IPS-11a (cell line): ENCODE data around the gene EGF.
"Not testable (repeated sequence)": the region's sequence is repeated elsewhere in the genome, so short reads cannot be mapped to it uniquely, and the experiment has no call there.

Experiments used
- H3K4me3 ChIP-seq: one replicate; pipeline ENCODE4 v1.5.1; 2013; ENCODE audit warnings: low read depth, low read length, control low read depth

Gene EGF

DNA sequence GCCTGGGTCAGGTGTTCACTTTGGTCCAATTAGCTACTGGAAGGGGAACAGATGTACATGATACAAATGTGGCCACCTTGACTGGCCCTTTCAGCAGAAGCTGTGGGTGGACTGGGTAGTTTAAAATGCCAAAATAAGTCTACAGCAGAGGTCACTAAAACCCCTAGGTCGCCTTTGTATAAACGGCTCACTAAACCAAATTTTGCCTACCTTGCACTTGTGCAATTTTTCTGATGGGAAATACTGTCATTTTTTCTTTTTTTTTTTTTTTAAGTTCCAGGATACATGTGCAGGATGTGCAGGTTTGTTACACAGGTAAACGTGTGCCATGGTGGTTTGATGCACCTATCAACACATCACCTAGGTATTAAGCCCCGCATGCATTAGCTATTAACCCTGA, 109.8 kb downstream of the EGF start:
- H3K4me3 ChIP-seq, result no peak overlapping the region

DNA sequence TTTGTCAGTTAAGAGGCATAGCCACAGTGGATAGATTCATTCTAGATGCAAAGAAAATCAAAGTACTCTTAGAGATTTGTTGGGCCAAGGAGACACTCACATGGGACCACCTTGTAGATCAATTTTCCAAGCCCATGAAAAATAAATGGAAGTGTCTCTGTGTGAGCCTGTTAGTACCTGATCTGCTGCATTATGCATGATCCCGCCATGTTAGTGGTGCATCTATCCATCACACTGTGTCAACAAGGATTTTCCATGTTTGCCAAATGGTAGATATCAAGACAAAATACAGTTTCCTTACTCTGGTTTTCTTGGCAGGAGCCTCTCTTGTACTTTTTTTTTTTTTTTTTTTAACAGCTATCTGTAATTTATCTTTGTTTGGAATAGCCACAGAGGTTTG, 112.4 kb downstream of the EGF start:
- H3K4me3 ChIP-seq, result no peak overlapping the region

DNA sequence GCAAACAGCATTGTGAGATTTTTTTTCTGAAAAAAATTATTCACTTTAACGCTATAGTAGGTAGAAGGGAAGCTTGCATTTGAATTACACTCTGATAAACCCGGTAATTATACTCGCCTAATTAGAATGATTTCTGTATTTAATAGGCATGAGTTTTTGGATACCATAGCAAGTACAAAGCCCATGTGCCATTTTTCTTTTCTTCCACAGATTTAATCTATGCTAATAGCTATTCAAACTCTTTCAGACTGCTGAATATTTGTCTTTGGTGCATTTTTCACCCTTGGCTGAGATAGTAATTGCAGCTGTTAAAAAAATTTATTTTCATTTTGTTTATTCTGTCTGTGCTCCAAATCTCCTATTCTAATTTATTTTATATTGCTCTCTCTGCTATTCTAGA, 113.0 kb downstream of the EGF start:
- H3K4me3 ChIP-seq, result no peak overlapping the region

DNA sequence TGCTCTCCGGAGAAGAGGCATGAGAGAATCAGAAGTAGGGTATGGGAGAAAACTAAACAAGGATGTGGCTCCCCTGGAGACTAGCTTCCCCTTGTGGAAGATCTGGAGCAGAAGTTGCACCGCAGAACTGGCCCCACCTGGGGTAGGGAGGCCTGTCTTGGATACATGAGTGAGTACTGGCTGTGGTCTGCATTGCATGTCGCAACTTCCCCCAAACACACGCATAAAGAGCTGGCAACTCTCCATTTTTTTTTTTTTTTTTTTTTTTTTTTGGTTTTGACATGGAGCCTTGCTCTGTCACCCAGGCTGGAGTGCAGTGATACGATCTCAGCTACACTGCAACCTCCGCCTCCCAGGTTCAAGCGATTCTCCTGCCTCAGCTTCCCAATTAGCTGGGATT, 119.9 kb downstream of the EGF start:
- no peak overlapping the region for H3K4me3 ChIP-seq

DNA sequence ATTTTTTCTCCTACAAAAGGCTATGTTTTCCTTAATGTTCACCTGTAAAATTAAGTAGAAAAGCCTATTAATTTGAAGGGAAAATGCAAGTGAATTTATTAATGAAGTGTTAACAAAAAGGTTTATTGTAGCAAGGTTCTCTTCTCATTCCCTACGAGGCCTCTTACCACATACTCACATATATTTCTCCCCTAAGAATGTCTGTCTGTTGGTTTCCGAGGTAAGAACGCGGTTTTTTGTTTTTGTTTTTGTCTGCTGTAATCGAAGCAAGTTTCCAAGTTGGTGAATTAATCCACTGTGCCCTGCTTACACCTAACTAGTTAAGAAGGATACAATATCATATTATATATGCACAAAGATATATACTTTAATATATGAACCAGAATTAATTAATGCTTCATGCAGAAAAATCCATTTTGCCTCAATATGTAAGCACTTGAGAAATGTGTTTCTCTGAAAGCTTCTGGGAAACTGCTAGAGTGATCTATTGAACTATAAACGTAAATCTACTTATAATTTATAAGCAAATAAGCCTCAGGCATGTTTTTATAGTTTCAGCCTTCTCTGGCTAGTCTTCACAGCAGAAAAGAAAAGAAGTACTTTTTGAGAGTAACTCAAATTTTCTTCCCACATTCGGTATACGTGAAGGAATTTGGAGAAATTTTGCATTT, 120.8 kb downstream of the EGF start:
- H3K4me3 ChIP-seq, result no peak overlapping the region

DNA sequence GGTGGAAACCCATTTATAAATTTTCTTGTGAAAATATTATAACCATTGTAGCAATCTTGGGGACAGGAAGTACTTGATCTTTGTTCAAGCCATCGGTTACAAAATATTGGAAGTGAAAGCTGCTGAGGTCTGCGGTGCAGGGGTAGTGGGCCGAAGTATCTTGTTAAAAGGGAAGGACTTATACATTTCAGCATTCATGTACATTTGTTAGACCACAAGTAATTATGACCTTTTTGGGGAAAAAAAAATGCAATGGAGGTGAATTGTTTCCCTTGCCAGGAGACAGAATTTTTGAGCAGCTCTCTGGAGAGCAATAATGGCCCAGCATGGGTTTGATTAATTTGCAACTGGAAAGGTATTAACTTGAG, 121.3 kb downstream of the EGF start:
- no peak overlapping the region for H3K4me3 ChIP-seq

DNA sequence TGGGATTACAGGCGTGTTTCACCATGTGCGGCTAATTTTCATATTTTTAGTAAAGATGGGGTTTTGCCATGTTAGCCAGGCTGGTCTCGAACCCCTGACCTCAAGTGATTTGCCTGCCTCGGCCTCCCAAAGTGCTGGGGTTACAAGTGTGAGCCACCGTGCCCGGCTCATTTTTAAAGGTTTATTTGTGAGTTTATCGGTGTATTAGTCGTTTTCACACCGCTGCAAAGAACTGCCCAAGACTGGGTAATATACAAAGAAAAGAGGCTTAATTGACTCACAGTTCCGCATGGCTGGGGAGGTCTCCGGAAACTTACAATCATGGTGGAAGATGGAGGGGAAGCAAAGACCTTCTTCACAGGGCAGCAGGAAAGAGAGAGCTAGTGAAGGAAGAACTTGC, 126.5 kb downstream of the EGF start:
- H3K4me3 ChIP-seq, result not testable (repeated sequence)

DNA sequence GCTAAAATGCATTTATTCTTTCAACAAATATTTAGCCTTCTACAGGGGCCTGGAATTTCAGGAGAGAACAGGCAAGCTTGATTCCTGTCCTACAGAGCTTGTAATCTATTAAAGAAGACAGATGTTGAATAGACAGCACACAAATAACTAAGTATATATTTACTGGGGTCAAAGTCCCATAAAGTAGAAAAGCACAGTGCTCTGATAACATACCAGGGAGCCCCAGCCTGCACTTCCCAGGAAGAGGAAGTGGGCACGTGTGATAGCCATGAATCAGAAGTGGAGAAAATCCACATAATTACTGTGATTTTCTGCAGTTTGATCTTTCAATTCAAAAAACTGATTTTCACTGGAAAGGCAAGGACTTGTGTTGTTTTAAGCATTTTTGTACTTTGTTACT, 129.1 kb downstream of the EGF start:
- no peak overlapping the region for H3K4me3 ChIP-seq

DNA sequence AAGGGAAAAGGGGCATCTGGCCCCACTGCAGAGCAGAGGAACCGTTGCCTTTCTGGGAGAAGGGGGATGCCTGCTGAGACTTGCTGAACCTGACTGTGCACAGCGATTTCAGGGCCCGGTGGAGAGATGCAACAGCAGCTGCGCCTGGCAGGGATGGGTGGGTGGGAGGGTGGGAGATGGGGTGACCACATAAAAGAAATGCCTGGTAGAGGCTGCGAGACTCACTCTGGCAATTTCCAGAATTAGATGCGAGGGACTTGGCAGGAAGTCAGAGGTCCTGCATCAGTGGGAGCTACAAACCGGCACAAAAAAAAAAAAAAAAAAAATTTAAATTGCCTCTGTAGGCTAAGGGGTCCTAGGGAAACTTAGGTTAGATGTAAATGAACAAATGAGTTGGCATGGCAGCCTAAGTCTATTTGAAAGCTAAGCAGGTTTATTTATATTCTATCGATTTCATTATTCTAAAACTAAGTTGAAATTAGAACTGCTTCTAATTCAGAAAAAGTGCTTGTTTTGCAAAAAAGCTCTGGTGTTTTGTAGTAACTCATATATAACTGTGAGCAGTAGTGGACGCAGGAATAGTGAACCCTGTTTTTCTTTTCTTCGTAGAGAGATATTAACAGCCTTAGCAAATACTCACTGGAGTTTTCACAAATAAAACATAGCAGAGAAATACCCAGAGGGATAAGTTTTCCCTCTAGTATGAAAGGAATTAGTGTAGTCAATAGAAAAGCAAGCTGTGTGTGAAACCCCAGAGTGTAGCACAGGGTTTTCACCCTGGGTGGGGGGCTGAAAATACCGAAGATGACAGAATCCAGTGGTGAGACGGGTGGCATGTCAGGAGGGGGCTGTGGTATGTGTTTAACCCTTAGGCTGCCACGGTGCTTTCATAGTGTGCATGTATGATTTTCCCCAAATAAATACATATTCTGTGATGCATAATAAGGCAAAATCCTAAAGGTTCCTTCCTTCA, 130.1 kb downstream of the EGF start:
- no peak overlapping the region for H3K4me3 ChIP-seq

DNA sequence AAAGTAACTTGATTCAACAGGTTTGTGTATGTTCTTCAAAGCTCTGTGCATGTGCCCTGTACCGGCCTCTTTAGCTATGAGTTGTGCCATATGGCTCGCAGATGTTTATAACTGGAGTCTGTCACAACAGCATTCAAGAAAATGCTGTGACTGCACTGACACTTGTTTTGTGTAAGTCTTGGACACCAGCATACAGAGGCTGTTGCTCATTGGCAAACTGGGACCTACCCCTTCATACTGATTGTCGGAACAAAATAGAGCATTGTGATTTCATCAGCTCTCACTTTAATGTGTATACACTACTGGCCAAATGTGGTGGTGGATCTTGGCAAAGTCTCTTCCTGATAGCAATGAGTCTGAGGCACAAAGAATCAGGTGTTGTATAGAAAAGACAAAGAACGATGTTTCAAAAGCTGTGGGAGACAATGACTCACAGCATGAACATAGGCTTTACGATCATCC, 133.9 kb downstream of the EGF start:
- H3K4me3 ChIP-seq, result no peak overlapping the region

DNA sequence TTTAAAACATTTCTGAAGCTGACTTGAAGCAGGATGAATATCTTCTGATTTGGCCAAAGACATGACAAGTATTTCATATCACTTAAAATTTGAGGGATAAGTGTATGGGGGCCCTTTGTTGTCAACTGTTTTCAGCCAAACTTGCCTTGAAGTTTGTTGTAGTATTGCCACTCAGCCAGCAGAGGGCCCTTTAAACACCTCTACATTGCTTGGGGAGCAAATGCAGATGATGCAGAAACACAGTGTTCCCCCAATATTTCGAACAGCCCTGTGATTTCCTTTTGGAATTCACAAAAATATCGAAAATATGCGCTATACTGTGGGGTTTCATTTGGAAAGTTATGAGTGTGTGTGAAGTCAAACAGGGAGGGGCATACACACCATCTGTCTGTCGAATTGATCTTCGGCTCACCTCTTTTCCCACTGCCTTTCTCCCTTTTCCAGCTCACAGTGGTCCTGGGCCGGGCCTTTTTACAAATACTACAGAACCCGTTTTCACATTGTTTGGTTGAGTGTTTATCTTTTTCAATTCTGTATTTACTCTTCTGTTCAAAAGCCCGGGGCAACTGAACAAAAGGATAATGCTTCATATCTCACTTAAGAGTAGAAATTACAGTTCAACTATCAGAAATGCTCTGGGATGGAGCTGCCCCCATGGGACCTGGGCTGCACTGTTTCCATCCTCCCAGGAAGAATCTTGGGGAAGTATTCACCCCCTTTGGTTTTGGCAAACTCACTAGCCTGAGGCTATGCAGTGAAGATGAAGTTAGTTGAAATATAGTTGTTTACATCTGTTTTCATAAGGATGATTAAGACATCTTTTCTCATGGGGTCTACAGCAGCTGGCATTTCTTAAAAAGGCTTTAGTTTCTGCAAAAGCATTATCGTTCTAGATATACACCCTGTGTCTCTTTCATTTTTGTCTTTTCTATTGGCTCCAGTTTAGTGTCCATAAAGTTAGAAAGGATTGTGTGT, 137.6 kb downstream of the EGF start:
- no peak overlapping the region for H3K4me3 ChIP-seq

DNA sequence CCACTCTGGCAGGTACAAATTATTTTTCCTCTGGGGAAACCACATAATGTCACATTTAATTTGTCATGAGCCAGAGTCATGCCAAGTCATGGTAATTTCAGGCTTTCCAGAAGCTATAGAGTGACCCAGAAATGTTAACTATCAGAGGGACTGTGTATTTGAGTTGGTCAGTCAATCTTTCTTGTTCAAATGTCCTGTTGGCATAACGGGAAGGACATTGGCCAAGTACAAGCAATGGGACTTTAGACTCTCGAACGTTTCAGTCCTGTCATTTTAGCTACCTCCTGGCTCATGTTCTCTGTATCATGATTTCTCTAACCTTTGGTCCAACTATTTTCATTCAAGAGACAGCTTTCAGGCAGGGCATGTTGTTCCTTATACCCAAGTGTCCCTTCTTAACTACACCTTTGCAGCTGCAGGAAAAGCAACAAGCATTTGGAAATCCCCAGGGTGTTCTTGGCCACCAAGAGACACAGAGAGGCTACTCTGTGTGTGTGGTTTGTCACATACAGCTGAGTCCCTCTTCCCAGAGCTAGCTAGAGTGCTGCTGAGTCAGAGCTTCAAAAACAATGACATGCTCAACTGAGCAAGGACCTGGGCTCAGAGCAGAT, 142.6 kb downstream of the EGF start:
- no peak overlapping the region for H3K4me3 ChIP-seq

DNA sequence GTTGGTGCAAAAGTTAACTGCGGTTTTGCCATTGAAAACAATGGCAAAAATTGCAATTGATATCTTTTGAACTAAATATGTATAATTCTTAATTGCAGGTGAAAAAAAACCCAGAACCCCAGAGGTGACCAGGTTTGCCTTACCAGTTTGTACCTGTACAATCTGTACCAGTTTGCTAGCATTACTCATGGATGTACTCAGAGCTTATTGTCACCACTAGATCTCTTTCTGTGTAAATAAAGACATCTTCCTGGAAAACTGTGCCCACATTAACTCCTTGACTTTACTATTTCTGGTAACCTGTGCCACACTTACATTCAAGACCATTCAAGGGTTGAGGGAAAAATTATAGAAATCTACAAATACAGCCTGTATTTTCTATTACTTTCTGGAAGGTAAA, 146.0 kb downstream of the EGF start:
- no peak overlapping the region for H3K4me3 ChIP-seq

DNA sequence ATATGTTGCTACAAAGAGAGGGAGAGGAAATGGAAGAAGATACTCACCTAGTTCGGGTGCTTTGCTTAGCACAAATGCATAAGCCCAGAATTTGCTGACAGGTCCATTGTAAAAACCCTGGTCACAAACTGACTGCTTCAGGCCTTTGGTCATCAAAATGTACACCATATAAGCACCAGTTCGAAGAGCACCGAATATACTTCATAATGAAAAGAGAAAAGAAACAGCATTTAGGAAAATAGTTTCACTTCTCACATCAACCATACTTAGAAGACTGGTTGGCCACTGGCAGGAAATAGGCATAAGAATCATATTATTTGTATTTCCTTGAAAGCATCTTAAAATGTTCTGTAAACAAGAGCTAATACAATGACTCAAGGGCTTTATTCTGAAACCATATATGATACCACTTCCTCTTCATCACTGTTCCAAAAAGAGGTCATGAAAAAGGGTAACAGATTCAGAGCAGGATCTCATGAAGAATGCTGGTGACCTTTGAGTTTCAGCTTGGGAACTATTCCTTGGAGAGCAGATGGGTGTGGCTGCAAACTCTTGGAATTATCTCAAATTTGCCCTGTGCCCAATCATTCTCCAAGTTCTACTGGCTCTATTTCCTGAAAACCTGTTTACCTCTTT, 147.0 kb downstream of the EGF start:
- H3K4me3 ChIP-seq, result no peak overlapping the region

DNA sequence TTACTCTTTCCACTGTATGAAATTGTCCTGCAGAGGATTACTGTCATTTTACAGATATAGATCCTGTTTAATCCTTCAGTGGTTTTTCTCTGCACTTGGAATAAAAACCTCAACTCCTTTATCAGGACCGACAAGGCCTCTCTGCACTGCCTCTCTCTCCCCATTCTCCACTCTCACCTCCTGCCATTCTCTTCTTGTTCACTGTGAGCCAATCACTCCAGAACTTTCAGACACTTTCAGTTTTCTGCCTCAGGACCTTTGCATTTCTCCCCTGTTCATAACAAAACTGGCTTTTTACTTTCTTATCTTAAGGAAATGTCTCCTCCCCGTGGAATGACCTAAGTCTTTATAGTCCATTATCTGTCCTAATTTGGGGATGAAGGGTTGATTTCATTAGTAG, 148.4 kb downstream of the EGF start:
- H3K4me3 ChIP-seq, result no peak overlapping the region
